Endothelial cell (in vitro differentiated cells): ENCODE measurements around the gene HMGA1. TPM values are rescaled to one million over a fixed set of nuclear protein-coding genes. Genes with fewer than 3 reads are reported as not detected.
"Not testable (repeated sequence)": the region's sequence is repeated elsewhere in the genome, so short reads cannot be mapped to it uniquely, and the experiment has no call there.

Experiments used
- DNase-seq: peaks from one replicate; pipeline ENCODE4 v3.0.0; 2021; ENCODE audit warnings: low spot score
- H3K27ac Mint-ChIP-seq: one replicate; pipeline ENCODE4 v1.8.0; 2021; ENCODE audit warnings: mixed read lengths, inconsistent platforms; ENCODE audit not compliant: unreplicated experiment
- H3K27me3 Mint-ChIP-seq: one replicate; pipeline ENCODE4 v1.8.0; 2021; ENCODE audit warnings: mild to moderate bottlenecking, moderate library complexity, mixed read lengths, inconsistent platforms; ENCODE audit not compliant: unreplicated experiment
- H3K36me3 Mint-ChIP-seq: one replicate; pipeline ENCODE4 v1.8.0; 2021; ENCODE audit warnings: mild to moderate bottlenecking, low read depth, mixed read lengths, inconsistent platforms; ENCODE audit not compliant: unreplicated experiment
- H3K4me1 Mint-ChIP-seq: one replicate; pipeline ENCODE4 v1.8.0; 2021; ENCODE audit warnings: mild to moderate bottlenecking, mixed read lengths, inconsistent platforms; ENCODE audit not compliant: unreplicated experiment
- H3K4me3 Mint-ChIP-seq: one replicate; pipeline ENCODE4 v1.8.0; 2021; ENCODE audit warnings: mild to moderate bottlenecking, mixed read lengths, inconsistent platforms; ENCODE audit not compliant: unreplicated experiment
- H3K9me3 Mint-ChIP-seq: one replicate; pipeline ENCODE4 v1.8.0; 2021; ENCODE audit warnings: mixed read lengths, inconsistent platforms; ENCODE audit not compliant: unreplicated experiment
- CTCF ChIP-seq: fragments of 200-600 bp; sonication (generic); IDR thresholded peaks from one replicate; pipeline ENCODE4 v1.5.0; 2021; ENCODE audit warnings: antibody characterized with exemption; ENCODE audit not compliant: unreplicated experiment
- total RNA-seq: library from RNA; stranded (reverse); fragmentation: NEBNext Ultra II Directional; extraction: Animal tissue kit (Norgen Biotek cat#: 25700); gene quantifications from one replicate; pipeline ENCODE4 v1.2.1, GENCODE V29; 2021; ENCODE audit not compliant: unreplicated experiment

HMGA1 gene
- total RNA-seq, 1 donor from 2014 or later, result 528 TPM

DNA sequence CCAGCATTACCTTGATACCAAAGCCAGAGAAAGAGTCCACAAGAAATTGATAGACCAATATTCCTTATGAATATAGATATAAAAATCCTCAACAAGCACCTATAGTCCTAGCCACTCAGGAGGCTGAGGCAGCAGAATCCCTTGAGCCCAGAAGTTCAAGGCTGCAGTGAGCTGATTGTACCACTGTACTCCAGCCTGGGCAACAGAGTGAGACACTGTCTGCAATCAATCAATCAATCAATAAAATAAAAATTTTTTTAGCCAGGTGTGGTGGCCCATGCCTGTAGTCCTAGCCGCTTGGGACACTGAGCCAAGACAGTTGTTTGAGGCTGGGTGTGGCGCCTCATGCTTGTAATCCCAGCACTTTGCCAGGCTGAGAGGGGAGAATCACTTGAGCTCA lies 31.1 kb downstream of the HMGA1 start:
- H3K4me1 Mint-ChIP-seq, result peaks cover 11% of the 10 kb centered on the region
- H3K36me3 Mint-ChIP-seq, result peaks cover 24% of the 10 kb centered on the region
- no peak overlapping the region for H3K27ac Mint-ChIP-seq
- no peaks in the 10 kb centered on the region for H3K9me3 Mint-ChIP-seq
- H3K4me3 Mint-ChIP-seq, result no peak overlapping the region
- TF ChIP-seq CTCF, result no peak
- no peak for DNase-seq
- peaks cover 4% of the 10 kb centered on the region for H3K27me3 Mint-ChIP-seq

DNA sequence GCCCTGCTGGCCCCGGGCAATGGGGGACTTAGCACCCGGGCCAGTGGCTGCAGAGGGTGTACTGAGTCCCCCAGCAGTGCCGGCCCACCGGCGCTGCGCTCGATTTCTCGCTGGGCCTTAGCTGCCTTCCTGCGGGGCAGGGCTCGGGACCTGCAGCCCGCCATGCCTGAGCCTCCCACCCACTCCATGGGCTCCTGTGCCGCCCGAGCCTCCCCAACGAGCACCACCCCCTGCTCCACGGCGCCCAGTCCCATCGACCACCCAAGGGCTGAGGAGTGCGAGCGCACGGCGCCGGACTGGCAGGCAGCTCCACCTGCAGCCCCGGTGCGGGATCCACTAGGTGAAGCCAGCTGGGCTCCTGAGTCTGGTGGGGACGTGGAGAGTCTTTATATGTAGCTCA lies 32.5 kb downstream of the HMGA1 start:
- H3K27ac Mint-ChIP-seq, H3K4me3 Mint-ChIP-seq, H3K9me3 Mint-ChIP-seq, DNase-seq, H3K27me3 Mint-ChIP-seq: not testable (repeated sequence)
- peaks cover 23% of the 10 kb centered on the region for H3K4me1 Mint-ChIP-seq
- peaks cover 15% of the 10 kb centered on the region for H3K36me3 Mint-ChIP-seq

DNA sequence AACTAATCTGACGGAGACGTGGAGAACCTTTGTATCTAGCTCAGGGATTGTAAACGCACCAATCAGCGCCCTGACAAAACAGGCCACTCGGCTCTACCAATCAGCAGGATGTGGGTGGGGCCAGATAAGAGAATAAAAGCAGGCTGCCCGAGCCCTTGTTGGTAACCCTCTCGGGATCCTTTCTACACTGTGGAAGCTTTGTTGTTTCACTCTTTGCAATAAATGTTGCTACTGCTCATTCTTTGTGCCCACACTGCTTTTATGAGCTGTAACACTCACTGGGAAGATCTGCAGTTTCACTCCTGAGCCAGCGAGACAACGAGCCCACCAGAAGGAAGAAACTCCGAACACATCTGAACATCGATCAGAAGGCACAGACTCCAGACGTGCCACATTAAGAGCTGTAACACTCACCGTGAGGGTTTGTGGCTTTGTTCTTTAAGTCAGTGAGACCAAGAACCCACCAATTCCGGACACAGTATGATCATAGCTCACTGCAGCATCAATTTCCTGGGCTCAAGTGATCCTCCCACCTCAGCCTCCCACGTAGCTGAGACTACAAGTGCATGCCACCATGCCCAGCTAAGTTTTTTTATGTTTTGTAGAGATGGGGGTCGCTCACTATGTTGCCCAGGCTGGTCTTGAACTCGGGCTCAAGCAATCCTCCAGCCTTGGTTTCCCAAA lies 33.1 kb downstream of the HMGA1 start:
- not testable (repeated sequence) for H3K36me3 Mint-ChIP-seq, H3K4me3 Mint-ChIP-seq, DNase-seq, H3K9me3 Mint-ChIP-seq, H3K27ac Mint-ChIP-seq, H3K27me3 Mint-ChIP-seq
- peaks cover 28% of the 10 kb centered on the region for H3K4me1 Mint-ChIP-seq

DNA sequence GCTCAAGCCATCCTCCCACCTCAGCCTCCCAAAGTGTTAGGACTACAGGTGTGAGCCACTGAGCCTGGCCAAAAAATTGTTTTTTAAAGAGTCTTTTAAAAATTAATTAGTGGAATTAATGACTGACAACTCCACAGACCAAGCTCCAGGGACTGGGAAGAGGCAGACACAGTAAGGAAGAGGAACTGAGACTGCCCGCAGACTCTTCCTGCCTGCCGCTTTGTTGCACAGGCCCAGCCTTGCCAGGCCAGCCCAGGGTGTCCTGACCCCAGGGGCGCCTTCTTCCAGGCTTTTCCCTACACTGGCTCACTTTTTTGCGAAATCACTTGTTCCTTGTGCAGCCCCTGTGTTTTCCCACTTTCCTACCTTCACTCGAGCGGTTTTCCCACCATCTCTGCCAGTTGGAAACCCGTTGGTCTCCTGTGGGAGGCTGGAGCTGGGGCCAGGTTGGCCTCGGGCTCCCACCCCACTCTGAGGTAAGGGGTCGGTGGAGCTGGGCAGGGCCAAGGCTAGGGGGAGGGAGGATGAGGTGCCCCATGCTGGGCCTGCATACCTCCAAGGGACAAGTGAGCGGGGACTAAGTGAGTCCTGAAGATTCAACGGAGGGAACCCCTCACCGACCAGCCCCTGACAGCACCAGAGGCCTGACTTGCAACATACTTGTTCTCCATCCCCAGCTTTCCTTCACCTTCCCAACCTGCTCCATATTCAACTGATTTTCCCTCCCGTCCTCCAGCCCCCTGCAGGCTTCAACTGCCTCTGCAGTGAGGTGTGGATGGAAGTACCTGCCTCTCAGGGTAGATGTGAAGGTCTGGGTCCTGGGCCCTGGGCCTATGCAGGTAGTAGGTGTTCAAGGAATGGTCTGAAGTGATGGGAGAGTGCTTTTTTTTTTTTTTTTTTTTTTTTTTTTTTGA lies 35.6 kb downstream of the HMGA1 start:
- Mint-ChIP-seq H3K27me3 (peaks cover 8% of the 10 kb centered on the region), H3K9me3 (no peaks in the 10 kb centered on the region), H3K4me1 (peaks cover 46% of the 10 kb centered on the region), H3K27ac (peak overlapping the region; percentile 94), H3K4me3 (no peak overlapping the region), H3K36me3 (peaks cover 4% of the 10 kb centered on the region)
- no peak for TF ChIP-seq CTCF
- peak; percentile 22 for DNase-seq

GRCh38 chr6:34273242-34273805 lies 36.7 kb downstream of the HMGA1 start:
- peaks cover 51% of the 10 kb centered on the region for H3K4me1 Mint-ChIP-seq
- peaks cover 8% of the 10 kb centered on the region for H3K27me3 Mint-ChIP-seq
- H3K4me3 Mint-ChIP-seq, result no peak overlapping the region
- DNase-seq, result peak; percentile 74
- no peak for TF ChIP-seq CTCF
- peak overlapping the region; percentile 94 for H3K27ac Mint-ChIP-seq
- H3K36me3 Mint-ChIP-seq, result peaks cover 6% of the 10 kb centered on the region
- H3K9me3 Mint-ChIP-seq, result no peaks in the 10 kb centered on the region
